CD4-positive, alpha-beta memory T cell (primary cell): Measurements from ENCODE around the gene FANCD2OS. TPM values are rescaled to one million over a fixed set of nuclear protein-coding genes. Genes with fewer than 3 reads are reported as not detected.
A peak's percentile ranks its signal among the peaks of the same experiment; 100 is the strongest.
"Not testable (repeated sequence)": the region's sequence is repeated elsewhere in the genome, so short reads cannot be mapped to it uniquely, and the experiment has no call there.

Source experiments
- CTCF ChIA-PET: fragments of 350-600 bp; sonication (Branson Sonifier 250); formaldehyde crosslinking; loops from one replicate; lab custom pipeline; 2021; ENCODE audit warnings: inconsistent platforms; ENCODE audit not compliant: partially characterized antibody; lab: Charles Lee
- POLR2A ChIA-PET: fragments of 350-600 bp; sonication (Branson Sonifier 250); formaldehyde crosslinking; loops from one replicate; lab custom pipeline; 2021; ENCODE audit not compliant: partially characterized antibody; lab: Charles Lee
- DNase-seq, 5 donors: peaks; one replicate each; pipeline versions ENCODE4 v3.0.0 to v3.0.0-alpha.2; 2020 to 2022; ENCODE audit warnings: mixed read lengths in 1 of 5
- H3K27ac ChIP-seq: one replicate; pipeline ENCODE4 v1.7.0; 2013; ENCODE audit warnings: low read depth, low read length
- H3K27me3 ChIP-seq: 2 replicates; pipeline ENCODE4 v1.7.0; 2013; ENCODE audit warnings: mild to moderate bottlenecking, low read length, moderate library complexity; ENCODE audit not compliant: insufficient read depth
- H3K36me3 ChIP-seq: 2 replicates; pipeline ENCODE4 v1.7.0; 2013; ENCODE audit warnings: mild to moderate bottlenecking, low read length, moderate library complexity; ENCODE audit not compliant: insufficient read depth
- H3K4me1 ChIP-seq: 2 replicates; pipeline ENCODE4 v1.7.0; 2013; ENCODE audit warnings: mild to moderate bottlenecking, low read length, moderate library complexity; ENCODE audit not compliant: insufficient read depth
- H3K4me3 ChIP-seq, 2 donors: one replicate each; pipeline ENCODE4 v1.7.0; 2013; ENCODE audit warnings: low read length in 2 of 2, mild to moderate bottlenecking in 1 of 2
- H3K9me3 ChIP-seq, 2 donors: one replicate each; pipeline ENCODE4 v1.7.0; 2013; ENCODE audit warnings: low read length in 2 of 2, control low read depth in 1 of 2; ENCODE audit not compliant: control insufficient read depth in 1 of 2
- H3K27ac Mint-ChIP-seq, 7 donors: one replicate each; pipeline ENCODE4 v1.8.0; 2020 to 2021; ENCODE audit warnings: mixed read lengths in 7 of 7, mild to moderate bottlenecking in 6 of 7, inconsistent platforms in 3 of 7, moderate library complexity in 3 of 7
- H3K27me3 Mint-ChIP-seq, 2 donors: one replicate each; pipeline ENCODE4 v1.8.0; 2020 to 2021; ENCODE audit warnings: mixed read lengths in 2 of 2
- H3K36me3 Mint-ChIP-seq, 2 donors: one replicate each; pipeline ENCODE4 v1.8.0; 2020 to 2021; ENCODE audit warnings: mixed read lengths in 2 of 2, inconsistent platforms in 1 of 2, mild to moderate bottlenecking in 1 of 2
- H3K4me1 Mint-ChIP-seq, 4 donors: one replicate each; pipeline ENCODE4 v1.8.0; 2020 to 2021; ENCODE audit warnings: mixed read lengths in 4 of 4, mild to moderate bottlenecking in 1 of 4
- H3K4me3 Mint-ChIP-seq, 8 donors: one replicate each; pipeline ENCODE4 v1.8.0; 2020 to 2021; ENCODE audit warnings: mixed read lengths in 8 of 8, mild to moderate bottlenecking in 7 of 8, moderate library complexity in 6 of 8, inconsistent platforms in 3 of 8
- H3K9me3 Mint-ChIP-seq, 8 donors: one replicate each; pipeline ENCODE4 v1.8.0; 2020 to 2021; ENCODE audit warnings: mixed read lengths in 8 of 8, mild to moderate bottlenecking in 5 of 8, inconsistent platforms in 3 of 8, moderate library complexity in 1 of 8
- intact Hi-C: fragments of 100-400 bp; cut with micrococcal nuclease; formaldehyde crosslinking; loops from one replicate; pipeline ENCODE4 v1.15.1; 2023
- polyA plus RNA-seq, 2 donors: library from polyadenylated mRNA; unstranded; fragments of 300-500 nt; fragmentation: Illumina TruSeq; gene quantifications; one replicate each; pipeline ENCODE4 v1.2.3, GENCODE V29; 2021
- total RNA-seq, 2 experiments: library from RNA; stranded (reverse); gene quantifications; one replicate each; pipeline ENCODE4 v1.2.3, GENCODE V29; 2021

The FANCD2OS gene
- total and polyA plus RNA-seq, 4 experiments from 2014 or later = not detected

GRCh38 chr3:10106919-10107318 is 1.1 kb downstream of the FANCD2OS start:
- ChIA-PET POLR2A (no interaction called here), CTCF (no interaction called here)
- peaks cover 0 to 1% (median 0%) of the 10 kb centered on the region in 4 donors for H3K4me1 Mint-ChIP-seq
- no peaks in the 10 kb centered on the region for H3K27me3 ChIP-seq
- no peaks in the 10 kb centered on the region for H3K36me3 ChIP-seq
- no peak overlapping the region for H3K4me3 Mint-ChIP-seq
- H3K36me3 Mint-ChIP-seq = no peaks in the 10 kb centered on the region
- H3K9me3 Mint-ChIP-seq = no peaks in the 10 kb centered on the region
- no peak for DNase-seq
- H3K4me3 ChIP-seq = no peak overlapping the region
- H3K9me3 ChIP-seq = no peaks in the 10 kb centered on the region
- intact Hi-C loops = no loop called here
- H3K4me1 ChIP-seq = no peaks in the 10 kb centered on the region
- peaks cover 1 to 2% of the 10 kb centered on the region in 2 donors for H3K27me3 Mint-ChIP-seq
- H3K27ac Mint-ChIP-seq = no peak overlapping the region
- no peak overlapping the region for H3K27ac ChIP-seq

- CTCF ChIA-PET = no interaction called here
Observed at GRCh38 chr3:10099041-10099440, 9.0 kb downstream of the FANCD2OS start.

DNA sequence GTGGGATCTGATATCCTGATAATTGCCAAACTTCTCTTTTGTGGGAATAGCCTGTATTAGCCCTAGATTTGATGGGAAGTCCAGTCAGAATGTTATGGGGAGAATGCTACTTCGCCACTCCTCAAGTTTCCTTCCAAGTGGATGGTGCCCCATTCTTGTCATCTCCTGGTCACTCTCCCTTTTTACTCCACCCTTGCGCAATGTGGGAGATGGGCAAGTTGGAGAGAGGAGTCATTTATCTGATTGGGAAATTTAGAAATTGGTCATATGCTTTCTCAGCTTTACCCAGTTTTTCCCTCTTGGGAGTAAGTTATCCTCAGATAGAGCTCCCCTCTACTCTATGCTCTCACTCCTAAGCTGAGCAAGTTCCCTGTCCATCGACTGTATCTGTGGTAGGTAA is 14.4 kb downstream of the FANCD2OS start:
- no peaks in the 10 kb centered on the region for H3K4me1 ChIP-seq
- H3K36me3 Mint-ChIP-seq = peaks cover 19 to 24% of the 10 kb centered on the region in 2 donors
- H3K27ac ChIP-seq = no peak overlapping the region
- no peaks in the 10 kb centered on the region for H3K4me1 Mint-ChIP-seq
- ChIA-PET CTCF (no interaction called here), POLR2A (no interaction called here)
- no peaks in the 10 kb centered on the region for H3K9me3 Mint-ChIP-seq
- no peak overlapping the region for H3K4me3 ChIP-seq
- intact Hi-C loops = no loop called here
- DNase-seq = no peak
- H3K9me3 ChIP-seq = no peaks in the 10 kb centered on the region
- no peaks in the 10 kb centered on the region for H3K27me3 Mint-ChIP-seq
- H3K36me3 ChIP-seq = peaks cover 5% of the 10 kb centered on the region
- H3K4me3 Mint-ChIP-seq = no peak overlapping the region
- H3K27me3 ChIP-seq = no peaks in the 10 kb centered on the region
- H3K27ac Mint-ChIP-seq = no peak overlapping the region

More at GRCh38 chr3:10099041-10099440, 9.0 kb downstream of the FANCD2OS start:
- Mint-ChIP-seq H3K4me1 (no peaks in the 10 kb centered on the region), H3K9me3 (no peaks in the 10 kb centered on the region), H3K36me3 (peaks cover 0 to 5% of the 10 kb centered on the region in 2 donors), H3K4me3 (no peak overlapping the region), H3K27ac (no peak overlapping the region), H3K27me3 (no peaks in the 10 kb centered on the region)
- Histone ChIP-seq H3K4me1 (no peaks in the 10 kb centered on the region), H3K27ac (no peak overlapping the region), H3K9me3 (no peaks in the 10 kb centered on the region), H3K4me3 (no peak overlapping the region), H3K36me3 (no peaks in the 10 kb centered on the region), H3K27me3 (no peaks in the 10 kb centered on the region)
- POLR2A ChIA-PET = no interaction called here
- intact Hi-C loops = no loop called here
- no peak for DNase-seq

DNA sequence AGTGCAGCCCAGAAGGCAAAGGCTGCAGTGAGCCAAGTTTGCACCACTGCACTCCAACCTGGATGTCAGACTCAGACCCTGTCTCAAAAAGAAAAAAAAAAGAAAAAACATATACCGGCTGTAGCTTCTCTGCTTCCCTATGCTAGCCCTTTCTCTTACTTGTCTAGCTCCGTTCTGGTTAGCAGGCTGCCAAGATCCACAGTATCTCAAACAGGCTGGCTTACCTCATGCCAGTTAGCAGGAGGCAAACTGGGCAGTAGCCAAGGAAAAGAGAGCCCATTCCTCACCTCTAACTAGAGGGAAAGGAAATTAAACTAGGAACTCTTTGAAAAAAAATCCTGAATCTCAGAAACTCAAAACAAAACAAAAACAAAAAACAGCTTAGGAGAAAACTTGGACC is 16.7 kb downstream of the FANCD2OS start:
- H3K27me3 ChIP-seq, DNase-seq, POLR2A ChIA-PET, H3K4me3 ChIP-seq, CTCF ChIA-PET, intact Hi-C loops, H3K27ac Mint-ChIP-seq, H3K4me3 Mint-ChIP-seq, H3K9me3 Mint-ChIP-seq, H3K36me3 ChIP-seq, H3K27ac ChIP-seq, H3K9me3 ChIP-seq, H3K4me1 Mint-ChIP-seq, H3K27me3 Mint-ChIP-seq, H3K4me1 ChIP-seq: not testable (repeated sequence)
- peaks cover 24 to 28% of the 10 kb centered on the region in 2 donors for H3K36me3 Mint-ChIP-seq

- H3K27ac Mint-ChIP-seq, H3K9me3 Mint-ChIP-seq, H3K4me1 Mint-ChIP-seq, POLR2A ChIA-PET, H3K9me3 ChIP-seq, H3K4me1 ChIP-seq, H3K4me3 Mint-ChIP-seq, H3K27me3 Mint-ChIP-seq, H3K27me3 ChIP-seq, intact Hi-C loops, CTCF ChIA-PET, DNase-seq, H3K27ac ChIP-seq, H3K4me3 ChIP-seq, H3K36me3 ChIP-seq: not testable (repeated sequence)
- peaks cover 28% of the 10 kb centered on the region in 2 donors for H3K36me3 Mint-ChIP-seq
Observed at GRCh38 chr3:10090774-10091173, 17.3 kb downstream of the FANCD2OS start.

- H3K4me1 Mint-ChIP-seq = no peaks in the 10 kb centered on the region
- peak overlapping the region in 1 of 7 donors; percentile 10 for H3K27ac Mint-ChIP-seq
- no peaks in the 10 kb centered on the region for H3K27me3 ChIP-seq
- peaks cover 5% of the 10 kb centered on the region for H3K36me3 ChIP-seq
- no peak overlapping the region for H3K27ac ChIP-seq
- H3K27me3 Mint-ChIP-seq = no peaks in the 10 kb centered on the region
- H3K9me3 ChIP-seq = no peaks in the 10 kb centered on the region
- H3K4me1 ChIP-seq = no peaks in the 10 kb centered on the region
- ChIA-PET CTCF (no interaction called here), POLR2A (no interaction called here)
- H3K4me3 Mint-ChIP-seq = no peak overlapping the region
- no peak overlapping the region for H3K4me3 ChIP-seq
- DNase-seq = no peak
- peaks cover 28% of the 10 kb centered on the region in 2 donors for H3K36me3 Mint-ChIP-seq
- H3K9me3 Mint-ChIP-seq = no peaks in the 10 kb centered on the region
- intact Hi-C loops = no loop called here
Observed at GRCh38 chr3:10090179-10090578, 17.9 kb downstream of the FANCD2OS start.

- intact Hi-C loops = no loop called here
- no peaks in the 10 kb centered on the region for H3K9me3 Mint-ChIP-seq
- no peaks in the 10 kb centered on the region for H3K4me1 ChIP-seq
- CTCF ChIA-PET = no interaction called here
- H3K27me3 Mint-ChIP-seq = no peaks in the 10 kb centered on the region
- H3K9me3 ChIP-seq = no peaks in the 10 kb centered on the region
- H3K27ac ChIP-seq = no peak overlapping the region
- peak overlapping the region in 2 of 7 donors; percentile 2 to 28 for H3K27ac Mint-ChIP-seq
- POLR2A ChIA-PET = interaction anchor here (0.6 kb wide), 1 partner anchor 175 kb away, joined by 3 read pairs; no protein-coding TSS in a partner anchor
- no peaks in the 10 kb centered on the region for H3K27me3 ChIP-seq
- peaks cover 26 to 34% of the 10 kb centered on the region in 2 donors for H3K36me3 Mint-ChIP-seq
- no peak overlapping the region for H3K4me3 ChIP-seq
- no peaks in the 10 kb centered on the region for H3K4me1 Mint-ChIP-seq
- DNase-seq = no peak
- H3K4me3 Mint-ChIP-seq = no peak overlapping the region
- peaks cover 5% of the 10 kb centered on the region for H3K36me3 ChIP-seq
Observed at GRCh38 chr3:10088256-10088655, 19.8 kb downstream of the FANCD2OS start.

- Mint-ChIP-seq H3K36me3 (peaks cover 29 to 44% of the 10 kb centered on the region in 2 donors), H3K27ac (no peak overlapping the region), H3K4me3 (no peak overlapping the region), H3K4me1 (no peaks in the 10 kb centered on the region), H3K27me3 (no peaks in the 10 kb centered on the region), H3K9me3 (no peaks in the 10 kb centered on the region)
- Histone ChIP-seq H3K36me3 (no peaks in the 10 kb centered on the region), H3K27me3 (no peaks in the 10 kb centered on the region), H3K27ac (no peak overlapping the region), H3K4me3 (no peak overlapping the region), H3K4me1 (no peaks in the 10 kb centered on the region), H3K9me3 (no peaks in the 10 kb centered on the region)
- ChIA-PET POLR2A (no interaction called here), CTCF (no interaction called here)
- intact Hi-C loops = no loop called here
- no peak for DNase-seq
Observed at GRCh38 chr3:10085738-10086137, 22.3 kb downstream of the FANCD2OS start.
